Amniotic epithelial cell (primary cell): ENCODE results near the gene RIT1.

Experiments used
- DNase-seq: peaks from one replicate; pipeline ENCODE4 v3.0.0-alpha.2; 2010; ENCODE audit warnings: low read depth

The RIT1 gene, protein sequence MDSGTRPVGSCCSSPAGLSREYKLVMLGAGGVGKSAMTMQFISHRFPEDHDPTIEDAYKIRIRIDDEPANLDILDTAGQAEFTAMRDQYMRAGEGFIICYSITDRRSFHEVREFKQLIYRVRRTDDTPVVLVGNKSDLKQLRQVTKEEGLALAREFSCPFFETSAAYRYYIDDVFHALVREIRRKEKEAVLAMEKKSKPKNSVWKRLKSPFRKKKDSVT

GRCh38 chr1:155911156-155912055 lies at the start of gene RIT1:
Gene RIT1 (minus strand): TSS chr1:155911349. CDS start chr1:155910761, 588 bp downstream.
- peak; percentile 67 for DNase-seq

DNA sequence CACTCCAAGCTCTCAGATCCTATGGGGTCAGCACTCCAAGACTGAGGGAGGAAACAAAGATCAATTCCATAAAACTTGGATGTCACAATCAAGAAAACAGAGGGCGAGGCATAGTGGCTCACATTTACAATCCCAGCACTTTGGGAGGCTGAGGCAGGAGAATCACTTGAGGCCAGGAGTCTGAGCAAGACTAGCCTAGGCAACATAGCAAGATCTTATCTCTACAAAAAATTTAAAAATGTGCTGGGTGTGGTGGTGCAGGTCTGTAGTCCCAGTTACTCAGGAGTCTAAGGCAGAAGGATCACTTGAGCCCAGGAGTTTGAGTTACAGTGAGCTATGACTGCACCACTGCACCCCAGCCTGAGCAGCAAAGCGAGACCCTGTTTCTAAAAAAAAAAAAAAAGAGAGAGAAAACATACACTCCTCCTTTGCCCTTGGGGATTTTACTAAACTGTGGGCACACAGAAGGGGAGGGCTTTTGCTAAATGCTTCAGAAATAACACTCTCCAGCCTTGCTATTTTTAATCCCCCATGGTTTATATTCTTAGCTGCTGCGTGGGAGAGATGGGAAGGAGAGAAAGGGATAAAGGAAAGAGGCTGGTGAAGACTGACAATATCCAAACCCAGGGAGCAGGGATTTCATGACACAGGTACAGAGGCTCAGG lies 49.1 kb upstream of the RIT1 start:
- DNase-seq = peak; percentile 50

DNA sequence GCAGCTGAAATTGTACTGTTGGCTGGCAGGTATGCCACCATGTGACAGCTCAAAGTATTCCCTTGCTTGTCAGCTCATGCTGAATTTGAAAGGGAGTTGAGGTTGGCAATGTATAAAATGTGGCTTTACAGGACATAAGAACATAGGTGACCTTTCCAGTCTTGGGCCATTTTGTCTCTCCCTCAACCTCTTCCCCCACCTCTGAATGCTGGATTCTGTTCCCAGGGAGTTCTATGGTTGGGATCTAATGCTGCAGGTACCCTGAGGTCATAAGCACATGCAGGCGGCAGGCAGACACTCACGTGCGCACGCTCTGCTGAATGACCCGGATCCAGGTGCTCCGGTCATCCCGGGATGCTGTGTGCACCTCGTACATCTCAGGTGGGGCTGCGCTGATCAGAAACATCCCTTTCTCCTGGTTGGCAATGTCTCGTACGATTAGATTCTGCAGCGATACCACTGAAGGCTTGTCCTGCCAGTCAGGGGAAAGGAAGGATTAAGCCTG lies 46.3 kb upstream of the RIT1 start:
- no peak for DNase-seq

DNA sequence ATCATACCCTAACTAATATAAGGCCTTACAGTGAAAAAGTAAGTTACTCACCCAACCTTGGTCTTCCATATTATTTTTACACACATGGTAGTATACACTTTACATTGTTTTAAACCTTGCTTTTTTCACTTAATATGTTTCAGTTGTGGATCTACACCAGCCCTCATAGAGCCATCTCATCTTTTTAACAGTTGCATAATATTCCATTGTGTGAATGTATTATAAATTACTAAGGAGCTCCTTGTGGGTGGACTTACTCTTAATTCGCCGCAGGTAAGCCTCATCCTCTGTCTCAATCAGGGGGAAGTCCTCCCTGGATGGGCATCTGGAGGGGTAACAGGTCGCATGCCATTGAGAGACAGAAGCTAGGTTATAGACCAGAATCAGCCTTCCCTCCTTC lies 43.5 kb upstream of the RIT1 start:
- no peak for DNase-seq

DNA sequence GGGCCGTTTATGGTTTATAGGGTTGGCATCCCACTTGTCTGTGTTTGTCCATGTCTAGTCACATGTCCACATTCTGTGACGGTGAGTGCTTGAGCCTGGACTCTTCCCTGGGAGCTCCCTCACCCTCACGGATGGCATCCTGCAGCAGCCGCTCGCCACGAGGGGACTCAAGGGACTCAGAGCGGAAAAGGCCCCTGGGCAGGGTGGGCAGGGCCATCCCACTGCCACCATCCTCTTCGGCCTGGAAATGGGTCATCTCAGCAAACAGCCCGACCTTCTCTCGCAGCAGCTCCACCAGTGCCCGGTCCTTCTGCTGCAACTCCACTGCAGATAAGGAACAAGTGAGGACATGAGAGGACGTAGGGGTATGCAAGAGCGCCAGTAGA lies 41.3 kb upstream of the RIT1 start:
- no peak for DNase-seq

DNA sequence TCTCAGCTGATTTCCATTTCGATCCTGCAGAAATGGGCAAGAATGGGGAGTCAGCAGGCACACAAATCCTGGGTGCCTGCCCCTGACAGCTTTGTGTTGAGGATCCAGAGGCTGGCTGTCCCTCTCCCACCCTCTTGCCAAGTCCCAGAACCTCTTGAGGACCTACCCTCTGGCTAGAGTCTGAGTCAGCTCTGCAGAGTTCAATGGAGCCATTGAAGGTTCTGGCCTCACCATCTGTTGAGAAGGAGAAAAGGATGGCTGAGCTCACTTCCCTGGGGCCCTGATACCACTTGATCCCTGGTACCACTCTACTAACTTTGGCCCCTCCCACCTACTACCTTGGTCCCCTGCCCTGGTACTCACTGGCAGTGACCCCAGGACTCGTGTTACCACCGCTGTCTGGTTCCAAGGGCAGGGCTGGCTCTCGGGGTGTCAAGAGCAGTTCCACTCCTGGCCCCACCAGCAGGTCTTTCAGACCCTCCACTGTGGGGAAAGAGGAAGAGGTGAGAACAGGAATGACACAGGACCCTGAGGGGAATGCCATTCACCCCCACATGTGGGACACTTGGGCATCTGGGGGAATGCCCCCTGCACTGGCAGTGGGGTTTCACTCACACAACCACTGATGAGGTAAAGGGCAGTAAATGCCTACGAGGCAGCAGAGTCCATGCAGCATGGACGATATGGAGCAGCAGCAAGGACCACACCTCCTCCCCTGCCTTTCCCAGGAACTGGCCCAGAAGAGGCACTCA lies 40.8 kb upstream of the RIT1 start:
- DNase-seq = no peak

DNA sequence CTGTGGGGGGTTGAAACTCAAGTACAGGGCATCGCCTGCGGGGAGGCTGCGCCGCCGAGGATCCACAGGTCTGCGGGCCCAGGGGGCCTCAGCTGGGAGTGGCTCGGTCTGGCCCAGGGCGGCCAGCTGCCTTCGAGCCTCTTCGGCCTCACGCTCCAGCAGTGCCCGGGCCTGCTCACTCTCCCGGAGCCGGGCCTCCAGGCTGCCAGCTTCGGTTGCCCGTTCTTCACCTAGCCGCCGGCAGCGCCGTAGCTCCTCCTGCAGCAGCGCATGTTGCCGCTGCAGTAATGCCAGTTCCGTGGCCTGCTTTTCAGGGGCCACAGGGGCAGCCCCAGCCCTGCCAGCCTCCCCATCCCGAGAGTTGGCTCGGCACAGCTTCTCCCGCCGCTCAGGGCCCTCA lies 39.7 kb upstream of the RIT1 start:
- no peak for DNase-seq

- DNase-seq = no peak
These were observed 36.6 kb upstream of the RIT1 start for GRCh38 chr1:155947741-155948140.

DNA sequence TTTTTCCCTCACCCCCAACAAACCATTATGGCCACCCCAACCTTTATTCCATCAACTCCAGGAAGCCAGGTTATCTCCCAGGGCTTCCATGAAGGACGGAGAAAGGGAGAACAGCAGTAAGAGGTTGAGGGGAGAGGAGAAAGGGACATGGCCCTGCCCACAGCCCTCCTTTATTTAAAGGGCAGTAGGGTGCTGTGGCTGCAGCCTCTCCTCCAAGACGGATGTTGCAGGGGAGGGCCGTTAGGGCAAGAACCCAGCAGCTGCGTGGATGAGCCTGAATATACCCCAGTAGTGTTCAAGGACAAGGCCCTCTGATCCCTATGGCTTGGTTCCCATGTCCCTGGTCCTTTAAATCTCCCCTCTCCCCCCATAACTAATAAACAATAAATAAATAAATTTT lies 36.1 kb upstream of the RIT1 start:
- no peak for DNase-seq

- no peak for DNase-seq
These were observed 35.6 kb upstream of the RIT1 start for GRCh38 chr1:155946633-155947219.

- DNase-seq = no peak
These were observed 33.3 kb upstream of the RIT1 start for GRCh38 chr1:155944444-155944799.

GRCh38 chr1:155942578-155943141 lies 31.5 kb upstream of the RIT1 start:
- no peak for DNase-seq

GRCh38 chr1:155941845-155942531 lies 30.8 kb upstream of the RIT1 start:
- no peak for DNase-seq

GRCh38 chr1:155940993-155941844 lies 30.1 kb upstream of the RIT1 start, which contains the start of gene RXFP4:
Gene RXFP4 (plus strand): TSS chr1:155941638. CDS start chr1:155941710, 72 bp downstream.
- DNase-seq = no peak

- DNase-seq = peak; percentile 64
These were observed 29.4 kb upstream of the RIT1 start for GRCh38 chr1:155940482-155940992.

GRCh38 chr1:155938220-155938627 lies 27.1 kb upstream of the RIT1 start:
- peak; percentile 69 for DNase-seq

- DNase-seq = no peak
These were observed 23.9 kb upstream of the RIT1 start for GRCh38 chr1:155934936-155935590.

DNA sequence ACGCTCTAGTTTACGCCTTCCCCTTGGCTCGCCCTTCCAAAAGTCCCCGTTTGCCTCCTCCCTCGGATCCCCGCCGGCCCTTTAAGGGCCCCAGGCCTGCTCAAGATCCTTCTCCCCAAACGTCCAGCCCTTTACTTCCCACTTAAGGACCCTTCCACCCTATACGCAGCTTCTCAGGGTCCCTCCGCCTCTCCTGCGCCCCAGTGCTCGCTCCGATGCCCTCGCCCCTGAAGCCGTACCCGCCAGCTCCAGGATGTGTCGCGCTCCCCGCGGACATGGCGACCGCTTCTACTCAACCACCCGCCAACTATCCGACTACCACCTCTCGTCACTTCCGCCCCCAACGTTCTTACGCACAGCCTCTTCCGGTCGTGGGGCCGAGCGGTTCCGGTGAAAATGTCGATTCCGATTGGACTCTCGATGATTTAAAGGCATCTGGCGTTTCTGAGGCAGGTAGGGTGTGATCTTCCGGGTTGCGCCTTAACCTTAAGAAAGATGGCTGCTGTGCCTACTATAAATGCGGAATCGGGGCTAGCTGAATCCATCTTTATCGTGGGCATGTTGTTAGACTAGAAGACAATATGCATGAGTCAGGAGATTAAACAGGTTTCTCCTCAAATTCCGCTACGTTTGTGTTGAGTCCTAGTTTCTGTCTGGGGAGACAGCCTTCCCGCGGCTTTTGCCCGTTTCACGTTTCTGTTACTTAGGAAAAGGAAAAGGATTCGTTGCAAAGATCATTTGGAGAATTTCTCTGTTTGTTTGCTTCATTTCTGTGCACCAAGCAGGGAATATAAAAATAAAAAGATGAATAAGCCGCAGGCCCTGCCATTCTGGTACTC lies 23.2 kb upstream of the RIT1 start, which contains the start of gene KHDC4:
TSS of gene KHDC4 (minus strand) at position 317 of the 839 bp plus-strand sequence. CDS start at position 277, 40 bp downstream.
- peak; percentile 99 for DNase-seq
